Measurements from ENCODE around the gene SLC26A11.
"Not testable (repeated sequence)": the region's sequence is repeated elsewhere in the genome, so short reads cannot be mapped to it uniquely, and the experiment has no call there.

SLC26A11 gene

DNA sequence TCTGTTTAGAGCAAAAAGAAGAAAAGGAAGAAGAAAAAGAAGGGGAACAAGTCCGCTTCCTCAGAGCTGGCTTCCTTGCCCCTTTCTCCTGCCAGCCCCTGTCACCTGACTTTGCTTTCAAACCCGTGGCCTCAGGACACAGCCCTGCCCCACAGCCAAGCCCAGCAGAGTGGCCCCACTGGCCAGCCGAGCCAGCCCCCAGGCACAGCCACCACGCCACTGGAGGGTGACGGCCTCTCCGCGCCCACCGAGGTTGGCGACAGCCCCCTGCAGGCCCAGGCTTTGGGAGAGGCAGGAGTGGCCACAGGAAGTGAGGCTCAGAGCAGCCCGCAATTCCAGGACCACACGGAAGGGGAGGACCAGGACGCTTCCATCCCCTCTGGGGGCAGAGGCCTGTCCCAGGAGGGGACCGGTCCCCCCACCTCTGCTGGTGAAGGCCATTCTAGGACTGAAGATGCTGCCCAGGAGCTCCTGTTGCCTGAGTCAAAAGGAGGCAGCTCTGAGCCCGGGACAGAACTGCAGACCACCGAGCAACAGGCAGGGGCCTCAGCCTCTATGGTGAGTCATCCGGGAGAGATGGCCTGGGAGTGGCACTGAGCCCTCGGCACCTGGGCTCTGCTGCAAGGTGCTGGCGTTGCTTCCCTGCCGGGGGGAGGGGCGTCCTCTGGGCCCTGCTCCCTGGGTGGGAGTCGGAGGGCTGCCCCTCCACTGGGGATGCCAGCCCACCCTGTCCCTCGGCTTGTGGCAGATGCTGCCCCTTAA lies 67.8 kb downstream of the SLC26A11 start:
- DNase-seq: no peak

DNA sequence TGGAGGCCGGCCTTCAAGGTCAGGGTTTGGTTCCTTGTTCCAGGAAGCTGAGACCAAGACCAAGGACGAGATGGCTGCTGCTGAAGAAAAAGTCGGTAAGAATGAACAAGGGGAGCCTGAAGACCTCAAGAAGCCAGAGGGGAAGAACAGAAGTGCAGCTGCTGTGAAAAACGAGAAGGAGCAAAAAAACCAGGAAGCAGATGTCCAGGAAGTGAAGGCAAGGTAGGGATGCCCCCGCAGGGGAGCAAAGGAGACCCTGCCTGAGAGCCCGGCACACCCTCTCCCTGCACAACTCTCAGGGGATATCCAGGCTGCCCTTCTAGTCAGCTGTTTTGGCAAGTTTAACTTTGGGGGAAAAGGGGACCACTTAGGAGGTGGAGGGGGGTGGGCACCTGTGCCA lies 69.4 kb downstream of the SLC26A11 start:
- no peak for DNase-seq

DNA sequence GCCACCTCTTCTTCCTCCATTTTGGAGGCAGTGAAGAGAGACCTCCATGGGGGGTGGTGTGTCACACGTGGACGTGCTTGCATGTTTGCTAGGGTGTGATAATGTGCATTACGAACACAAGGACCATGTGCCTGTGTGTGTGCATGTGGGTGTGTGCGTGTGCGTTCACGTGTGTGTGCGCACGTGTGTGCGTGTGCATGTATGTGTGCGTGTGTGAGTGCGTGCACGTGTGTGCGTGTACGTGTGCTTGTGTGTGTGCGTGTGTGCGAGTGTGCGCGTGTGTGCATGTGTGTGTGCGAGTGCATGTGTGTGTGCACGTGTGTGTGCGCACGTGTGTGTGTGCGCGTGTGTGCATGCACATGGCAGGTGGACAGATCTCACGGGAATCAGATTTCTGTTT lies 69.9 kb downstream of the SLC26A11 start:
- DNase-seq: no peak

DNA sequence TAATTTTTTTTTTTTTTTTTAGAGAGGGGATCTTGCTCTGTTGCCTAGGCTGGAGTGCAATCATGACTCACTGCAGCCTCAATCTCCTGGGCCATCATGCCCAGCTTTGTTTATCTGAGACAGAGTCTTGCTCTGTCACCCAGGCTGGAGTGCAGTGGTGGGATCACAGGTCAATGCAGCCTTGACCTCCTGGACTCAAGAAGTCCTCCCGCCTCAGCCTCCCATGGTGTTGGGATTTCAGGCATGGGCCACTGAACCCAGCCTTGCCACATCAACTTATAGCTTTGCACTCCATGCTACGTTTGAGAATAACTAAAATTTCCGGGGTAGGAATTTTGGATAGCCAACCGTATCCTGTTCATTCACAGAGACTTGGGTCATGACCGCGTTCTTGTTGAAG lies 71.0 kb downstream of the SLC26A11 start:
- DNase-seq: no peak

DNA sequence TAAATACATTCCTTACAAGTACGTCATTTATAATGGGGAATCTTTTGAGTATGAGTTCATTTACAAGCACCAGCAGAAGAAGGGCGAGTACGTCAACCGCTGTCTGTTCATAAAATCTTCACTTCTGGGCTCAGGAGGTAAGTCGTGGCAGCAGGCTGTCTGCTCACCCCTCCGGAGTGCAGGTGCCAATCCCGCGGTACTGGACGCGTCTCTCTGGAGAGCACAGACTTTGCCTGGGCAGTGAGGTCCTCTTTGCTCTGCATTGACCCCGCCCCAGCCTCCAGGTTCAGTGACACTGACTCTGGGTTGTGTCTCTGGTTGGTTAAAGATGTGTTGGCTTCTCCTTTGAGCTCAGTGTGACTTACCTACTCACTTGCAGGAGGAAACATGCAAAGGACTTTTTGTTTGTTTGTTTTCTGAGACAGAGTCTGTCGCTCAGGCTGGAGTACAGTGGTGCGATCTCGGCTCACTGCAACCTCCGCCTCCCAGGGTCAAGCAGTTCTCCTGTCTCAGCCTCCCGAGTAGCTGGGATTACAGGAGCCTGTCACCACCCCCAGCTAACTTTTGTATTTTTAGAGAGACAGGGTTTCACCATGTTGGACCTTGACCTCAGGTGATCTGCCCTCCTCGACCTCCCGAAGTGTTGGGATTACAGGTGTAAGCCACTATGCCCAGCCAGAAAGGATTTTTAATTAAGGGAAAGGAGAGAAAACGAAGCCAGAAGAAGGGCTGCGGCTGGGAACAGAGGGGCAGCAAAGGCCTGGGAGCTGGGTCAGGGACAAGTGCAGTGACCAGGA lies 71.7 kb downstream of the SLC26A11 start:
- DNase-seq: no peak

DNA sequence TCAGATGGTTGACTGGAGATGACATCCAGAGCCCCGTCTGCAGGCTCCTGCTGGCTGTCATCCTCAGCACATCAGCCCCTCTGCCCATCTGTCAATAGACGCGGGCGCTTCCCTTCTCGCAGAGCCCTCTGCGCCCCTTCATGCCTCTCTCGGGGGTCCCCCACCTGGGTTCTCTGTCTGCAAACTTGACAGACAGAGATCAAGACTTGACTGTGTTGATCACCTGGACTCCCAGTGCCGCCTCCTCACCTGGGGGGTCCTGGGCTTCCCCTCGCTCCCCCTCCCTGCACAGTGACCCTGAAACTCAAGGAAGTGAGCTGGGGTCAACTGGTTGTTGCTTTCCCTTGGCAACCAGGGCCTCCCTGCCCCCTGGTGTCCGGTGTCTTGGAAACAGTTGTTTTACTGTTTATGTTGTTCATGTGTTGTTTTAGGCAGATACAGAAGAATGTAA lies 72.3 kb downstream of the SLC26A11 start:
- DNase-seq: no peak

DNA sequence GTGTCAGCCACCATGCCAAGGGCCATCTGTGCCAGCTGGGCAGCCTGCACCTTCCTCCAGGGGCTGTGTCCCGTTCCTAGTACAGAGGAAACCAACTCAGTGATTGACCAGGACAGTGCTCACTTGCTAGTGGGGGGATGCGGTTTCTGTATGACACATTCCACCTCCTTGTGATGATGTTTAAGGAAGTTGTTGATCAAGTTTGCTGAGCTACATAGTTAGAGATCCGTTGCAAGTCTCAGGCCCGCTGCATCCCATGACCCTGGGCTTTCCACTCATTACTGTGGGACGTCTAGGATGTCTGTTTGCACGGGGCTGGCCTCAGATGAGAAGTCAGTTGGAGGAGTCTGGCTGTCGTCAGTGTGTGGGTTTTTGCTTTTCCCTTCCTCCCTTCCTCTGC lies 74.0 kb downstream of the SLC26A11 start:
- DNase-seq: no peak

DNA sequence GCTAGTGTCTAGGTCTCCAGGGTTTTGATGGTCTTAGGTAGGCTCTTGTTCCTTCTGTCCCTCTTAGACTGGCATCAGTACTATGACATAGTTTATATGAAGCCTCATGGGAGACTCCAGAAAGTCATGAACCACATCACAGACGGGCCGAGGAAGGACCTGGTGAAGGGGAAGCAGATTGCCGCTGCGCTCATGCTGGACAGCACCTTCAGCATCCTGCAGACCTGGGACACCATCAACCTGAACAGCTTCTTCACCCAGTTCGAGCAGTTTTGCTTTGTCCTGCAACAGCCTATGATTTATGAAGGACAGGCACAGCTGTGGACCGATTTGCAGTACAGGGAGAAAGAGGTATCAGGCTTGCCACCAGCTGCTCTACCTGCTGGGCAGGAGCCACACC lies 74.4 kb downstream of the SLC26A11 start:
- DNase-seq: no peak

DNA sequence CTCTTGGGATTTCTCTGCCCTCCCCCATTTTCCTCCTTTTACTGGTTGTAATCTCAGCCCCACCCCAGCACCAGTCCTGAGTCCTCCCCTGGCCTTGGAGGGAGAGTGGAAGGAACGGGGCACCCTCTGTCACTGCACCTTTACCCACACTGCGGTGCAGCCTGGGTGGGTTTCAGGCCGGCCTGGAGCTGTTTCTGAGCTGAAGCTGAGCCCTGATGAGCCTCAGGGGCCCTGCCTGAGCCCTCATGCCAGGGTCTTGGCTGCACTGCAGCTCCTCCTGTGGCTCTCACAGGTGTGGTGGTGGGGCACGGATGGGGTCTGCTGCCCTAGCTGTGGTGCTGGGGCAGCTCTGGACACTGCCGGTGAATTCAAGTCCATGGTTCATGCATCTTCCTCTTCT lies 74.9 kb downstream of the SLC26A11 start:
- no peak for DNase-seq

DNA sequence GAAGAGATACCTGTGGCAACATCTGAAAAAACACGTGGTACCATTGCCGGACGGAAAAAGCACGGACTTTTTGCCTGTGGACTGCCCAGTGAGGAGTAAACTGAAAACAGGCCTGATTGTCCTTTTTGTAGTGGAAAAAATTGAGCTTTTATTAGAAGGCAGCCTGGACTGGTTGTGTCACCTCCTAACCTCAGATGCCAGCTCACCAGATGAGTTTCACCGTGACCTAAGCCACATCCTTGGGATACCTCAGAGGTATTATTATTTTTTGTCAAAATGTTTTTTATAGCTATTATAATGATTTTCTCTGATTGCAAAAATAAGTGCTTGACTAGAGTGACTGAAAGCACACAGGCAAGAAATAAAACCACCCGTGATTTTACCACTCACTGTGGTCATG lies 75.3 kb downstream of the SLC26A11 start:
- DNase-seq: no peak

DNA sequence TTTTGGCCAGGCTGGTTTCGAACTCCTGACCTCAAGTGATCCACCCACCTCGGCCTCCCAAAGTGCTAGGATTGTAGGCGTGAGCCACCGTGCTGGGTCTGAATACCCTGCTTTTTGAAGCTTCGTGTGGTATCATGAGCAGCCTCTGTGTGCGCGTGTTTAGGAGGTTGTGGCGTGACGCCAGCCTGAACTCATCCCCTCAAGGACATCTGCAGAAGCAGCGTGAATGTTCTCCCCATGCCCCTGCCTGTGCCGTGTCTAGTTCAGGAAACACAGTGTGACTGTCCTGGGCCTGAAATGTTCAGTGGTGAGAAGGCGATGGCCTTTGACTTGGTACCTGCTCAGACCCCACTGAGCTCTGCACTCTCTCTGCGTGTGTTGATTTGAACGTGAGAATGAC lies 76.0 kb downstream of the SLC26A11 start:
- DNase-seq: no peak

DNA sequence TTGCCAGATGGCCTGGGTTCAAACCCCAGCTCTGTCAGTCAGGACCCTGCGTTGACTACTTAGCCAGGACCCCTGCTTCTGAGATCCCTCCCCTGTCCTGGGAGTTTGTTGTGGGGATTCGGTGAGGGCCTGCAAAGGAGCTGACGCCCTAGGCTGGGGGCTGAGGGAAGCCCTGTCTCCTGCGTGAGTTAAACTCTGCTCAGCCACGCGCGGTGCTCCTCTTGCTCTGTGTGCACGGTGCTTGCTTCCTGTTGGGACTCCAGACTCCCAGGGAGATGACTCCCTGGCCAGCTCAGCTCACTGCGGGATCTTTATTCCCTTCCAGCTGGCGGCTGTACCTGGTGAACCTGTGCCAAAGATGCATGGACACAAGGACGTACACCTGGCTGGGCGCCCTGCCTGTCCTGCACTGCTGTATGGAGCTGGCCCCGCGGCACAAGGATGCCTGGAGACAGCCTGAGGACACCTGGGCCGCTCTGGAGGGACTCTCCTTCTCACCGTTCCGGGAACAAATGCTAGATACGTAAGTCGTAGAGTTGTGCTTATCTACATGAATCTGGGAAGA lies 77.9 kb downstream of the SLC26A11 start:
- no peak for DNase-seq

DNA sequence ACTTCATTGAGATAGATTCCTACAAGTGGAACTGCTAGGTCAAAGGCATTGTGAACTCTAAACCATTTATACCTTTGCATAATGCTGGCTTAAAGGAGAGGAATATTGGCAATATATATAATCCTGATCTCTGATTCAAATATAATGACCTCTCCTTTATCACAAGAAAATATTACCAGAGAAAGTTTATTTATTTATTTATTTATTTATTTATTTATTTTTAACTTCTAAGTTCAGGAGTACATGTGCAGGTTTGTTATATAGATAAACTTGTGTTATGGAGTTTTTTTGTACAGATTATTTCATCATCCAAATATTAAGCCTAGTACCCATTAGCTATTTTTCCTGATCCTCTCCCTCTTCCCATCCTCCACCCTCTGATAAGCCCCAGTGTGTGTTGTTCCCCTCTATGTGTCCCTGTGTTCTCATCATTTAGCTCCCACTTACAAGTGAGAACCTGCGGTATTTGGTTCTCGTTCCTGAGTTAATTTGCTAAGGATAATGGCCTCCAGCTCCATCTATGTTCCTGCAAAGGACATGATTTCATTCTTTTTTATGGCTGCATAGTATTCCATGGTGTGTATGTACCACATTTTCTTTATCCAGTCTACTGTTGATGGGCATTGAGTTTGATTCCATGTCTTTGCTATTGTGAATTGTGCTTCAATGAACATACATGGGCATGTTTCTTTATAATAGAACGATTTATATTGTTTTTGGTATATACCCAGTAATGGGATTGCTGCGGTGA lies 79.3 kb downstream of the SLC26A11 start:
- DNase-seq: not testable (repeated sequence)

DNA sequence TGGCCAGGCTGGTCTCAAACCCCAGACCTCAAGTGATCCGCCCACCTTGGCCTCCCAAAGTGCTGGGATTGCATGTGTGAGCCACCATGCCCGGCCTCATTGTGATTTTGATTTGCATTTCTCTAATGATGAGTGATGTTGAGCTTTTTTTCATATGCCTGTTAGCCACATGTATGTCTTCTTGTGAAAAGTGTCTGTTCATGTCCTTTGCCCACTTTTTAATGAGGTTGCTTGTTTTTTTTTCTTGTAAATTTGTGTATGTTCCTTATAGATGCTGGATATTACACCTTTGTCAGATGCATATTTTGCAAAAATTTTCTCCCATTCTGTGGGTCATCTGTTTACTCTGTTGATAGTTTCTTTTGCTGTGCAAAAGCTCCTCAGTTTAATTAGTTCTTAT lies 80.5 kb downstream of the SLC26A11 start:
- not testable (repeated sequence) for DNase-seq
